Activated T-helper 2 cell treated with anti-CD3 and anti-CD28 coated beads, Interferon-gamma antibody, Interleukin-2, Interleukin-4, amounts not matched to agents 10 μg/mL and 5 μg/mL and 100 μg/mL, durations not matched to agents 14 hours and 24 hours and 36 hours (primary cell): ENCODE data around the gene CHRND. TPM values are rescaled to one million over a fixed set of nuclear protein-coding genes. Genes with fewer than 3 reads are reported as not detected.

Experiments used
- DNase-seq: peaks from one replicate; pipeline ENCODE4 v3.0.0; 2021; ENCODE audit warnings: low spot score
- H3K27ac Mint-ChIP-seq: one replicate; pipeline ENCODE4 v1.8.0; 2021; ENCODE audit warnings: mixed read lengths
- H3K27me3 Mint-ChIP-seq: one replicate; pipeline ENCODE4 v1.8.0; 2021; ENCODE audit warnings: low read depth, mixed read lengths
- H3K36me3 Mint-ChIP-seq: one replicate; pipeline ENCODE4 v1.8.0; 2021; ENCODE audit warnings: low read depth, mixed read lengths
- H3K4me1 Mint-ChIP-seq: one replicate; pipeline ENCODE4 v1.8.0; 2021; ENCODE audit warnings: low read depth, mixed read lengths
- H3K4me3 Mint-ChIP-seq: one replicate; pipeline ENCODE4 v1.8.0; 2021; ENCODE audit warnings: low read depth, mild to moderate bottlenecking, moderate library complexity, mixed read lengths
- H3K9me3 Mint-ChIP-seq: one replicate; pipeline ENCODE4 v1.8.0; 2021; ENCODE audit warnings: mixed read lengths
- intact Hi-C: fragments of 100-400 bp; cut with micrococcal nuclease; formaldehyde crosslinking; loops from one replicate; pipeline ENCODE4 v1.15.1; 2023
- total RNA-seq: library from RNA; stranded (reverse); gene quantifications from 2 replicates; pipeline ENCODE4 v1.2.3, GENCODE V29; 2022

Gene CHRND
- total RNA-seq, 1 donor from 2014 or later = not detected

DNA sequence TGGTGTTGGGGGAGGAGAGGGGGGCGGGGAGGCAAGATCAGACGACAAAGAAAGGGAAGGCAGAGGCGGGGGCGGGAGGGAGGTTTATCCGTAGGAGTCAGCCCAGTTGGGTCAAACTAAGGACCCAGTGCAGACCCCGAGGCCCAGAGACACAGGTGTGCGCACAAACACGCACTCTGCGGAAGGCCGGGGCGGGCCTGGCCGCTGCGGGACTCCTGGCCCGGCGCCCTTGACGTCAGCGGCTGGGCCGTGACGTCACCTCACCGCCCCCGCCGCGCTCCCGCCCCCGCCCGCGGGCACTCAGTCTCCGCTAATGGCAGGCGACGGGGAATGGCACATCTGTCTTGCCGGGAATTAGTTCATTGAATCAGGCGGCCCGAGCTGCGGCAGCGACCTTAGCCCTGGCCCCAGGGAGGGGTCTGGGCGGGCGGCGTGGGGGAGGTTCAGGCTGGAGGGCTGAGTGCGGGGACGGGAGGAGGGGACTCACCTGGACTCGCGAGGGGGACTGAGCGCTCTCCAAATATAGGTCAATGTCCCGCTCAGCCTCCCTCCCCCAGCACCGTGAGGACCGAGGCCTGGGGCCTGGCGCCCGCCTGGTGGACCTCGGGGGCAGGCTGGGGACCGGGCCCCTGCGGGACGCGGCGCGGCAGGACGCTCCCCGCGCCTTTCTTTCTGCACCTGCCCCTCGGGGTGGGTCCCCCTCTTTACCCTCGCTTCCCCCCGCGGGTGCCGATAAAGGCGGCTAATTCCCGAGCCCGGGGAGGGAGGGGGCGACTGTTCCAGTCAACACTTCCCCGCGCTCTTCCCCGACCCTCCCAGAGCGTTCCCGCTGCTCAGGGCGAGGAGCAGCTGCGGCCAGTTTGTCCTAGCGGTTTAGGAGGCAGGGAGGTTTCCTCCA lies 22.8 kb upstream of the CHRND start:
- no peak for DNase-seq
- Mint-ChIP-seq H3K27me3 (peaks cover 30% of the 10 kb centered on the region), H3K36me3 (no peaks in the 10 kb centered on the region), H3K4me3 (peak overlapping the region; percentile 41), H3K4me1 (peaks cover 13% of the 10 kb centered on the region), H3K27ac (no peak overlapping the region), H3K9me3 (no peaks in the 10 kb centered on the region)
- intact Hi-C loops = no loop called here

- no peaks in the 10 kb centered on the region for H3K36me3 Mint-ChIP-seq
- H3K27ac Mint-ChIP-seq = no peak overlapping the region
- intact Hi-C loops = no loop called here
- H3K4me3 Mint-ChIP-seq = peak overlapping the region; percentile 41
- H3K4me1 Mint-ChIP-seq = peaks cover 13% of the 10 kb centered on the region
- no peak for DNase-seq
- H3K27me3 Mint-ChIP-seq = peaks cover 30% of the 10 kb centered on the region
- no peaks in the 10 kb centered on the region for H3K9me3 Mint-ChIP-seq
Observed at GRCh38 chr2:232503809-232504323, 22.1 kb upstream of the CHRND start.

- H3K27ac Mint-ChIP-seq = no peak overlapping the region
- intact Hi-C loops = no loop called here
- peaks cover 32% of the 10 kb centered on the region for H3K27me3 Mint-ChIP-seq
- H3K9me3 Mint-ChIP-seq = no peaks in the 10 kb centered on the region
- no peaks in the 10 kb centered on the region for H3K36me3 Mint-ChIP-seq
- H3K4me1 Mint-ChIP-seq = peaks cover 13% of the 10 kb centered on the region
- no peak overlapping the region for H3K4me3 Mint-ChIP-seq
- no peak for DNase-seq
Observed at GRCh38 chr2:232504438-232504837, 21.5 kb upstream of the CHRND start.

DNA sequence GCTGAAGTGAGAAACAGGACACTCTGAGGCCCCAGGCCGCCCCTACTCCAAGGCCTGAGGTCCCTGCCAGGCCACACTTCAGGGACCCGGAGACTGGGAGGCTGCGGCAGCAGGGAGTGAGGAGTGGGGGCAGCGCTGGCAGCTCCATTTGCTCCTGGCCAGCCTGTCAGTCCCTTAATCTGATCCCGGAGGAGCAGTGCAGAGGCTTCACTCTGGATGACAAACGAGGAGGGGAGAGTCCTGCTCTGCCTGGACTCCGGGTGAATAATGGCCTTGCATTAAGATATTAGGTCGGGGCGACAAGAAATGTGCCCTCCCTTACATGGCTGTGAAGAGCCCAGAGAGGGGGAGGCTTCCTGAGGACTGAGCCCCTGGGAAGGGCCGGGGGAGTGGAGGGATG lies 20.1 kb upstream of the CHRND start:
- H3K36me3 Mint-ChIP-seq = no peaks in the 10 kb centered on the region
- H3K4me3 Mint-ChIP-seq = no peak overlapping the region
- no peak overlapping the region for H3K27ac Mint-ChIP-seq
- H3K9me3 Mint-ChIP-seq = no peaks in the 10 kb centered on the region
- DNase-seq = no peak
- H3K4me1 Mint-ChIP-seq = peaks cover 13% of the 10 kb centered on the region
- H3K27me3 Mint-ChIP-seq = peaks cover 33% of the 10 kb centered on the region
- intact Hi-C loops = no loop called here

DNA sequence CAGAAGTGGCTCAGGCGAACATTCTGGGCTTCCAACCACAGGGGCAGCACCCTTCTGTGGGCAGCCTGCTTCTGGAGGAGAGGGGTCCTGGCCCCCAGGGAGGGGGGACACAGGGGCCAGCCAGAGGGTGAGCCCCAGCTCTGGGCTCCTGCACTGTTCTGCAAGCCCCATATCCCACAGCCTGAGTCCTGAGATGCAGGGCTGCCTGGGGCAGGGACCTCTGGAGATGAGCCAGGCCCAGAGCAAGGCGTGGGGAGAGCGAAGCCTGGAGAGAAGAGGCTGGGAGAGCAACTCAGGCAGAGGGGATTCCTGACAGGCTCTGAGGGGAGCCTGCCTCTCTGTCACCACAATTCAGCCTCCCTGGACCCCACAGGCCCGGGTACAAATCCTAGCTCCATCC lies 19.3 kb upstream of the CHRND start:
- H3K36me3 Mint-ChIP-seq = no peaks in the 10 kb centered on the region

DNA sequence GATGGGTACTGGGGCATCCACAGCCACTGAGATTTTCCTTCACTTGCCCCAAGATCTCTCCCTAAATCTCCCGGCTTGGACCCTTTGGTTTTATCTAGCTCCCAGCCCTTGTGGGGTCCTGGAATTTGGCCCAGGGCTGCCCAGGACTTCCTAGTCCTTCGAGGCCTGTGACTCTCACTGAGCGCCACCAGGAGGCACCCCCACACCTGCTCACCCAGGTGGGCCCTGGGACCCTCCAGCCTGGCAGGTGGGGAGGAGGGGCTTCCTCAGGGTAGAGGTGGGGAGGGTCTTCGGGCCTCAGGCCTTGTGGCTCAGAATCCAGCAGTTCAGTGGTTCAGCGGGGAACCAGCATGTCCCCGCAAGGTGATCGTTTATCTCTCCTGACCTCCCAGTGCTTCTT lies 17.7 kb upstream of the CHRND start:
- no peak for DNase-seq
- Mint-ChIP-seq H3K9me3 (no peaks in the 10 kb centered on the region), H3K36me3 (no peaks in the 10 kb centered on the region), H3K27me3 (peaks cover 28% of the 10 kb centered on the region), H3K27ac (no peak overlapping the region), H3K4me3 (no peak overlapping the region), H3K4me1 (peaks cover 8% of the 10 kb centered on the region)
- intact Hi-C loops = no loop called here

More for the DNA sequence above, 19.3 kb upstream of the CHRND start:
- DNase-seq = no peak
- H3K9me3 Mint-ChIP-seq = no peaks in the 10 kb centered on the region
- H3K27me3 Mint-ChIP-seq = peaks cover 33% of the 10 kb centered on the region
- H3K4me1 Mint-ChIP-seq = peaks cover 13% of the 10 kb centered on the region
- intact Hi-C loops = no loop called here
- no peak overlapping the region for H3K4me3 Mint-ChIP-seq
- H3K27ac Mint-ChIP-seq = no peak overlapping the region

DNA sequence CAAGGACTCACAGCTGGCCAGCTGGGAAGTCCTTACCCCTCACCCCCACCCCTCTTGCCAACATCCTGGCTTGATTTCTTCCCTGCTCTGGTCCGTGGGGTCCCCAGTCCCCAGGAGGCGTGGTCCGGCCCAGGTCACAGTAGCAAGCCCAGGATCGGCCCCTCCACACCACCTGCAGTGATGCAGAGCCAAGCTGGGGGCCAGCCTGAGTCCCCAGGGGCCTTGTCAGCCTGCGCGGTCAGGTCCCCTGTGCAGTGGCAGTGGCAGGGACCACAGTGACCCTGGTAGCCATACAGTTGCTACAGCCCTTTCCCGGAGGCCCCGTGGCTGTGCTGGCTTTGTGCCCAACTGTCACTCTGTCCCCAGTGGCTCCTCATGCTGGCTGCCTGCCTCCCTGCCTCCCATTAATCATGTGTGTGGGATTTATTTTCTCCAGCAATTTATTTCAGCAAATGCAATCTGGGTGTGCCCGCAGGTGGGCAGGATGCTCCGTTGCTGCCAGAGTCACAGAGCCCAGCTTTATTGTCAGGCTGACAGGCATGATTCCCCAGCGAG lies 14.5 kb upstream of the CHRND start:
- H3K27me3 Mint-ChIP-seq = peaks cover 15% of the 10 kb centered on the region
- no peak for DNase-seq
- no peaks in the 10 kb centered on the region for H3K36me3 Mint-ChIP-seq
- intact Hi-C loops = no loop called here
- no peaks in the 10 kb centered on the region for H3K4me1 Mint-ChIP-seq
- H3K4me3 Mint-ChIP-seq = no peak overlapping the region
- H3K27ac Mint-ChIP-seq = no peak overlapping the region
- H3K9me3 Mint-ChIP-seq = no peaks in the 10 kb centered on the region

GRCh38 chr2:232512602-232513001 lies 13.4 kb upstream of the CHRND start:
- Mint-ChIP-seq H3K27ac (no peak overlapping the region), H3K27me3 (peaks cover 16% of the 10 kb centered on the region), H3K4me1 (no peaks in the 10 kb centered on the region), H3K9me3 (no peaks in the 10 kb centered on the region), H3K4me3 (no peak overlapping the region), H3K36me3 (no peaks in the 10 kb centered on the region)
- DNase-seq = no peak
- intact Hi-C loops = no loop called here

- intact Hi-C loops = no loop called here
- Mint-ChIP-seq H3K9me3 (no peaks in the 10 kb centered on the region), H3K4me3 (no peak overlapping the region), H3K4me1 (no peaks in the 10 kb centered on the region), H3K27me3 (peaks cover 16% of the 10 kb centered on the region), H3K27ac (no peak overlapping the region), H3K36me3 (no peaks in the 10 kb centered on the region)
- DNase-seq = no peak
Observed at GRCh38 chr2:232513353-232513752, 12.6 kb upstream of the CHRND start.

DNA sequence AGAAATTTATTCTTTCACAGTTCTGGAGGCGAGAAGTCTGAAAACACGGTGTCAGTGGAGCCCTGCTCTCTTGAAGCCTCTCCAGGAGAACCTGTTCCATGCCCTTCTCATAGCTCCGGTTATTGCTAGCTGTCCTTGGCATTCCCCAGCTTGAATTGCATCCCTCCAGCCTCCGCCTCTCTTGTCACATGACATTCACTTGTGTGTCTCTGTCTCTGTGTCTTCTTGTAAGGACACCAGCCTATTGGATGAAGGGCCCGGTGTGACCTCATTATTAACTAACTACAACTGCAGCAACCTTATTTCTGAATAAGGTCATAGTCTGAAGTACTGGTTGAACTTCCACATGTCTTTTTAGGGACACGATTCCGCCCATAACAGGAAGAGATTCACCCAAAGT lies 10.3 kb upstream of the CHRND start:
- Mint-ChIP-seq H3K27me3 (peaks cover 13% of the 10 kb centered on the region), H3K4me1 (no peaks in the 10 kb centered on the region), H3K9me3 (no peaks in the 10 kb centered on the region), H3K36me3 (no peaks in the 10 kb centered on the region), H3K27ac (no peak overlapping the region), H3K4me3 (no peak overlapping the region)
- no peak for DNase-seq
- intact Hi-C loops = no loop called here

- H3K9me3 Mint-ChIP-seq = no peaks in the 10 kb centered on the region
- peaks cover 2% of the 10 kb centered on the region for H3K4me1 Mint-ChIP-seq
- no peak overlapping the region for H3K27ac Mint-ChIP-seq
- no peak for DNase-seq
- no peaks in the 10 kb centered on the region for H3K36me3 Mint-ChIP-seq
- no peak overlapping the region for H3K4me3 Mint-ChIP-seq
- intact Hi-C loops = no loop called here
- peaks cover 16% of the 10 kb centered on the region for H3K27me3 Mint-ChIP-seq
Observed at GRCh38 chr2:232516551-232516950, 9.4 kb upstream of the CHRND start.

- Mint-ChIP-seq H3K4me3 (no peak overlapping the region), H3K36me3 (no peaks in the 10 kb centered on the region), H3K27ac (no peak overlapping the region), H3K27me3 (peaks cover 24% of the 10 kb centered on the region), H3K4me1 (peaks cover 2% of the 10 kb centered on the region), H3K9me3 (no peaks in the 10 kb centered on the region)
- intact Hi-C loops = no loop called here
- DNase-seq = no peak
Observed at GRCh38 chr2:232518844-232519243, 7.1 kb upstream of the CHRND start.
